IPS-NIHi7 (cell line): Measurements from ENCODE around the gene SLC15A3.
A peak's percentile ranks its signal among the peaks of the same experiment; 100 is the strongest.

ENCODE experiments used
- DNase-seq: peaks from one replicate; pipeline ENCODE4 v3.0.0; 2012; ENCODE audit warnings: mixed read lengths; ENCODE audit errors: extremely low spot score

The SLC15A3 gene

GRCh38 chr11:60891103-60891741, 60.8 kb downstream of the SLC15A3 start:
- DNase-seq = no peak

- DNase-seq = no peak
Measured at GRCh38 chr11:60890696-60891095, 61.3 kb downstream of the SLC15A3 start.

- DNase-seq = no peak
Measured at GRCh38 chr11:60889869-60890311, 62.1 kb downstream of the SLC15A3 start.

GRCh38 chr11:60887556-60887955, 64.4 kb downstream of the SLC15A3 start:
- peak; percentile 80 for DNase-seq
